ENCODE measurements around the gene SPIRE1.

SPIRE1 gene

DNA sequence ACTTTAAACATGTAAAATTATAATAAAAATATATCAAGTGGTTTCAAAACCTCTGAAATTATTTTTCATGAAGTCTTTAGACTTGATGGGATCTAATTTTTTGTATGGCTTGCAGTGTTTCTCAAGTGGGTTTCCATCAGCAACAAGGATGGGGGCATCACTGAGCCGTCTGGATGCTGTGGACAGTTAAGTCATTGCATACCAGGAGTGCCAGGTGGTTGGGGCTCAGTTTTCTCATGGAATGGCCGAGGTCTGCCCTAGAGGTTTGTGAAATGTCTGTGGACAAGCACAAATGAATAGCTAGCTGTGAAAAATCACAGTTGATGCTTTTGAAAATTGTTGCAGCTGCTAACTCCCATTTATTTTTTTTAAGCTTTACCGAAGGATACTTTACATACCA lies 248.4 kb downstream of the SPIRE1 start:
- FAIRE-seq, result no peak

GRCh38 chr18:12408247-12408869 lies 249.5 kb downstream of the SPIRE1 start:
- FAIRE-seq, result no peak

DNA sequence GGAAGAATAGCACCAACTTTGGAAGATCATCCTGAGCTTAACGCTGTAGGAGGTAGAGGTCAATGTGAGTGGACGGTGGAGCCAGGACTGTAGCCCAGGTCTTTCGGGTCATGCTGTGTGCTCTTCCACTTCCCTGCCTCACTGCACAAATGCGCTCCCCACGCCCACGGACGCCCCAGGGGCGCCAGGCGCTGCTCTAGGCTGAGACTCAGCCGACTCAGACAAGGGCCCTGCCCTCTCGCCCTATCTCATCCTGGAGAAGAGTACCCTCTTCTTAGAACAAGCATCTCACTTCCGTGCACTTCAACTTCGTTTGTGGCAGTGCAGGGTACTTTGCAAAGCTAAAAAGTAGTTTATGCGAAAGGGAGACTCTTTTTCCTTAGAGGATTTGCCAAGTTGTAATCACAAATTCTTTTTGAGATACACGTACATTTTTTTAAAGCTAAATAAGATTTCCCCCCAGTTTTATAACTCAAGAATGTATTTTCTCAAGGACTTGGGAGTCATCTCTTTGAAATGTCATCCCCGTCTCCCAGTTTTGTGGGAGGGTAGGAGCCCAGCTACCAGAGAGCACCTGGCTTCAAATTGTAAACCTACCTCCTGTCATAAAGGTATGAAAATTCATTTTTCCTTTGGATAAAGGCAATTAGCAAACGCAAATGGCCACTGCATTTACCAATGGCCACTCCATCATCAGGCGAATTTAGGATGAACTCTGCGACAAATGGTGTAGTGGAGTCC lies 251.4 kb downstream of the SPIRE1 start:
- no peak for FAIRE-seq

GRCh38 chr18:12405066-12405465 lies 252.8 kb downstream of the SPIRE1 start:
- no peak for FAIRE-seq

GRCh38 chr18:12403601-12404506 lies 254.1 kb downstream of the SPIRE1 start:
- FAIRE-seq, result no peak

- no peak for FAIRE-seq
Observed at GRCh38 chr18:12401881-12402280, 256.0 kb downstream of the SPIRE1 start.

GRCh38 chr18:12399231-12399630 lies 258.7 kb downstream of the SPIRE1 start:
- FAIRE-seq, result no peak

GRCh38 chr18:12398625-12399024 lies 259.3 kb downstream of the SPIRE1 start:
- FAIRE-seq, result no peak

GRCh38 chr18:12397793-12398192 lies 260.1 kb downstream of the SPIRE1 start:
- FAIRE-seq, result no peak

GRCh38 chr18:12397254-12397653 lies 260.7 kb downstream of the SPIRE1 start:
- FAIRE-seq, result no peak

Data from endometrium (tissue), 2 donors.